Measurements from ENCODE around the gene WHRN. TPM values are rescaled to one million over a fixed set of nuclear protein-coding genes. Genes with fewer than 3 reads are reported as not detected.

The WHRN gene
- total RNA-seq, 2 donors from 2014 or later, result 18.2 to 32.6 TPM

GRCh38 chr9:114371973-114372917, 133.0 kb downstream of the WHRN start:
- H3K9me3 ChIP-seq (ENCODE audit: control insufficient read depth, low read length, poor library complexity, severe bottlenecking), result no peaks in the 10 kb centered on the region
- peak overlapping the region; percentile 86 for H3K4me3 Mint-ChIP-seq
- H3K27ac Mint-ChIP-seq, result peak overlapping the region; percentile 84
- H3K36me3 Mint-ChIP-seq (ENCODE audit: low read depth), result peaks cover 12% of the 10 kb centered on the region
- ATAC-seq (peak; percentile 58), DNase-seq (peak in 1 of 3 donors; percentile 33)
- H3K27me3 Mint-ChIP-seq, result no peaks in the 10 kb centered on the region
- H3K4me1 Mint-ChIP-seq, result peaks cover 77% of the 10 kb centered on the region

GRCh38 chr9:114371343-114371944, 133.8 kb downstream of the WHRN start:
- peaks cover 78% of the 10 kb centered on the region for H3K4me1 Mint-ChIP-seq
- H3K4me3 Mint-ChIP-seq, result peak overlapping the region; percentile 86
- H3K27ac Mint-ChIP-seq, result peak overlapping the region; percentile 84
- H3K27me3 Mint-ChIP-seq, result no peaks in the 10 kb centered on the region
- no peak for ATAC-seq
- H3K36me3 Mint-ChIP-seq (ENCODE audit: low read depth), result peaks cover 14% of the 10 kb centered on the region
- DNase-seq, result no peak
- H3K9me3 ChIP-seq (ENCODE audit: control insufficient read depth, low read length, poor library complexity, severe bottlenecking), result no peaks in the 10 kb centered on the region

GRCh38 chr9:114370968-114371320, 134.3 kb downstream of the WHRN start:
- ATAC-seq (no peak), DNase-seq (no peak)
- Mint-ChIP-seq H3K27me3 (no peaks in the 10 kb centered on the region), H3K4me1 (peaks cover 80% of the 10 kb centered on the region), H3K27ac (peak overlapping the region; percentile 84), H3K4me3 (peak overlapping the region; percentile 86), H3K36me3 (ENCODE audit: low read depth) (peaks cover 16% of the 10 kb centered on the region)
- H3K9me3 ChIP-seq (ENCODE audit: control insufficient read depth, low read length, poor library complexity, severe bottlenecking), result no peaks in the 10 kb centered on the region

- H3K9me3 ChIP-seq (ENCODE audit: control insufficient read depth, low read length, poor library complexity, severe bottlenecking), result no peaks in the 10 kb centered on the region
- ATAC-seq, result no peak
- H3K27ac Mint-ChIP-seq, result peak overlapping the region; percentile 84
- DNase-seq, result no peak
- H3K4me1 Mint-ChIP-seq, result peaks cover 78% of the 10 kb centered on the region
- no peaks in the 10 kb centered on the region for H3K27me3 Mint-ChIP-seq
- peaks cover 16% of the 10 kb centered on the region for H3K36me3 Mint-ChIP-seq (ENCODE audit: low read depth)
- peak overlapping the region; percentile 86 for H3K4me3 Mint-ChIP-seq
Measured at GRCh38 chr9:114370251-114370967, 134.9 kb downstream of the WHRN start.

- peaks cover 74% of the 10 kb centered on the region for H3K4me1 Mint-ChIP-seq
- H3K27ac Mint-ChIP-seq, result peak overlapping the region; percentile 84
- DNase-seq, result no peak
- no peak for ATAC-seq
- H3K36me3 Mint-ChIP-seq (ENCODE audit: low read depth), result peaks cover 10% of the 10 kb centered on the region
- H3K27me3 Mint-ChIP-seq, result no peaks in the 10 kb centered on the region
- peak overlapping the region; percentile 81 for H3K4me3 Mint-ChIP-seq
- H3K9me3 ChIP-seq (ENCODE audit: control insufficient read depth, low read length, poor library complexity, severe bottlenecking), result no peaks in the 10 kb centered on the region
Measured at GRCh38 chr9:114369216-114370130, 135.8 kb downstream of the WHRN start.

GRCh38 chr9:114367772-114368569, 137.3 kb downstream of the WHRN start:
- H3K4me3 Mint-ChIP-seq, result peak overlapping the region; percentile 90
- ATAC-seq, result no peak
- H3K27ac Mint-ChIP-seq, result peak overlapping the region; percentile 96
- H3K27me3 Mint-ChIP-seq, result no peaks in the 10 kb centered on the region
- no peaks in the 10 kb centered on the region for H3K9me3 ChIP-seq (ENCODE audit: control insufficient read depth, low read length, poor library complexity, severe bottlenecking)
- DNase-seq, result no peak
- peaks cover 9% of the 10 kb centered on the region for H3K36me3 Mint-ChIP-seq (ENCODE audit: low read depth)
- H3K4me1 Mint-ChIP-seq, result peaks cover 75% of the 10 kb centered on the region

GRCh38 chr9:114367366-114367765, 137.9 kb downstream of the WHRN start:
- ATAC-seq, result no peak
- no peaks in the 10 kb centered on the region for H3K9me3 ChIP-seq (ENCODE audit: control insufficient read depth, low read length, poor library complexity, severe bottlenecking)
- no peak for DNase-seq
- Mint-ChIP-seq H3K36me3 (ENCODE audit: low read depth) (peaks cover 9% of the 10 kb centered on the region), H3K4me3 (peak overlapping the region; percentile 90), H3K4me1 (peaks cover 72% of the 10 kb centered on the region), H3K27ac (peak overlapping the region; percentile 96), H3K27me3 (no peaks in the 10 kb centered on the region)

- Mint-ChIP-seq H3K4me3 (peak overlapping the region; percentile 90), H3K27me3 (no peaks in the 10 kb centered on the region), H3K36me3 (ENCODE audit: low read depth) (peaks cover 9% of the 10 kb centered on the region), H3K4me1 (peaks cover 66% of the 10 kb centered on the region), H3K27ac (peak overlapping the region; percentile 96)
- ATAC-seq (peak; percentile 69), DNase-seq (no peak)
- H3K9me3 ChIP-seq (ENCODE audit: control insufficient read depth, low read length, poor library complexity, severe bottlenecking), result no peaks in the 10 kb centered on the region
Measured at GRCh38 chr9:114366334-114367128, 138.7 kb downstream of the WHRN start.

- H3K27ac Mint-ChIP-seq, result peak overlapping the region; percentile 96
Measured at GRCh38 chr9:114365194-114365593, 140.1 kb downstream of the WHRN start.

GRCh38 chr9:114364134-114365041, 140.9 kb downstream of the WHRN start:
- Mint-ChIP-seq H3K27ac (peak overlapping the region; percentile 96), H3K36me3 (ENCODE audit: low read depth) (peaks cover 9% of the 10 kb centered on the region), H3K4me3 (peak overlapping the region; percentile 71), H3K4me1 (peaks cover 69% of the 10 kb centered on the region), H3K27me3 (no peaks in the 10 kb centered on the region)
- ATAC-seq (no peak), DNase-seq (no peak)
- no peaks in the 10 kb centered on the region for H3K9me3 ChIP-seq (ENCODE audit: control insufficient read depth, low read length, poor library complexity, severe bottlenecking)

More at GRCh38 chr9:114365194-114365593, 140.1 kb downstream of the WHRN start:
- no peak for DNase-seq
- H3K4me3 Mint-ChIP-seq, result no peak overlapping the region
- H3K9me3 ChIP-seq (ENCODE audit: control insufficient read depth, low read length, poor library complexity, severe bottlenecking), result no peaks in the 10 kb centered on the region
- H3K27me3 Mint-ChIP-seq, result no peaks in the 10 kb centered on the region
- peaks cover 14% of the 10 kb centered on the region for H3K36me3 Mint-ChIP-seq (ENCODE audit: low read depth)
- peaks cover 70% of the 10 kb centered on the region for H3K4me1 Mint-ChIP-seq
- ATAC-seq, result no peak

Data from T-helper 17 cell (primary cell).